A673 (cell line): Measurements from ENCODE around the gene MOK. TPM values are rescaled to one million over a fixed set of nuclear protein-coding genes. Genes with fewer than 3 reads are reported as not detected.

Experiments
- BruUV-seq: library from RNA; stranded (reverse); fragments of 400-500 nt; replicated peaks from 2 replicates; lab custom pipeline; 2021; lab: Mats Ljungman, UMichigan
- CTCF ChIA-PET: fragments of 300-600 bp; sonication (Branson Sonifier 250); formaldehyde crosslinking; loops from one replicate; lab custom pipeline; 2022; ENCODE audit warnings: antibody characterized with exemption; lab: Charles Lee
- POLR2A ChIA-PET: fragments of 300-600 bp; sonication (Branson Sonifier 250); formaldehyde crosslinking; loops from one replicate; lab custom pipeline; 2022; ENCODE audit warnings: antibody characterized with exemption; ENCODE audit not compliant: low non-redundant PET; lab: Charles Lee
- DNase-seq: peaks from one replicate; pipeline ENCODE4 v3.0.0-alpha.2; 2015; ENCODE audit warnings: low spot score
- H3K27ac ChIP-seq: fragments of 200-600 bp; sonication (generic); 2 replicates; pipeline ENCODE4 v1.5.1; 2016; ENCODE audit warnings: mixed run types, low read depth, mild to moderate bottlenecking, mixed read lengths, antibody characterized with exemption, low read length; ENCODE audit not compliant: poor library complexity, severe bottlenecking
- H3K27me3 ChIP-seq: fragments of 200-600 bp; sonication (generic); replicated peaks from 2 replicates; pipeline ENCODE4 v1.6.1; 2017; ENCODE audit warnings: mixed run types, low read depth, mild to moderate bottlenecking, mixed read lengths, antibody characterized with exemption, low read length; ENCODE audit not compliant: insufficient read depth, poor library complexity
- H3K36me3 ChIP-seq: fragments of 200-600 bp; sonication (generic); 2 replicates; pipeline ENCODE4 v1.6.1; 2016; ENCODE audit warnings: mixed run types, mild to moderate bottlenecking, mixed read lengths, antibody characterized with exemption, low read length; ENCODE audit not compliant: insufficient read depth, poor library complexity, severe bottlenecking
- H3K4me1 ChIP-seq: fragments of 200-600 bp; sonication (generic); 2 replicates; pipeline ENCODE4 v1.6.1; 2017; ENCODE audit warnings: mixed run types, mild to moderate bottlenecking, mixed read lengths, antibody characterized with exemption, low read length; ENCODE audit not compliant: insufficient read depth, poor library complexity, severe bottlenecking
- H3K4me3 ChIP-seq: fragments of 200-600 bp; sonication (generic); 2 replicates; pipeline ENCODE4 v1.5.1; 2016; ENCODE audit warnings: low read depth, mixed run types, mild to moderate bottlenecking, mixed read lengths, low read length; ENCODE audit not compliant: poor library complexity, severe bottlenecking
- H3K9me3 ChIP-seq: fragments of 200-600 bp; sonication (generic); 2 replicates; pipeline ENCODE4 v1.6.1; 2016; ENCODE audit warnings: mixed run types, low read depth, mild to moderate bottlenecking, mixed read lengths, antibody characterized with exemption, low read length; ENCODE audit not compliant: poor library complexity, severe bottlenecking
- EZH2 ChIP-seq: fragments of 200-600 bp; sonication (generic); IDR thresholded peaks from 2 replicates; pipeline ENCODE4 v1.6.1; 2017; ENCODE audit warnings: borderline replicate concordance, low read depth, mild to moderate bottlenecking, mixed read lengths, antibody characterized with exemption, low read length; ENCODE audit not compliant: poor library complexity, severe bottlenecking
- intact Hi-C: fragments of 100-400 bp; cut with micrococcal nuclease; formaldehyde crosslinking; loops from one replicate; pipeline ENCODE4 v1.10.0; 2022; ENCODE audit not compliant: unreplicated experiment
- total RNA-seq: library from RNA; stranded (reverse); gene quantifications from 2 replicates; pipeline ENCODE4 v1.2.3, GENCODE V29; 2021
- TF ChIP-seq, protein P1 (sequence below): fragments of 300-800, 200-600 bp; sonication (generic); conservative IDR thresholded peaks from 2 replicates; pipeline ENCODE4 v1.5.1; 2017; ENCODE audit warnings: low read depth, mild to moderate bottlenecking, antibody characterized with exemption, low read length, moderate library complexity, mixed read lengths

Gene MOK
- total RNA-seq, 1 experiment from 2014 or later, result 27.4 TPM

- H3K27ac ChIP-seq, result no peak overlapping the region
- no peaks in the 10 kb centered on the region for H3K9me3 ChIP-seq
- DNase-seq, result no peak
- BruUV-seq, result no TSS peak
- intact Hi-C loops, result no loop called here
- no peaks in the 10 kb centered on the region for H3K4me1 ChIP-seq
- POLR2A ChIA-PET, result no interaction called here
- TF ChIP-seq EZH2, result no peak
- TF ChIP-seq, protein P1, sequence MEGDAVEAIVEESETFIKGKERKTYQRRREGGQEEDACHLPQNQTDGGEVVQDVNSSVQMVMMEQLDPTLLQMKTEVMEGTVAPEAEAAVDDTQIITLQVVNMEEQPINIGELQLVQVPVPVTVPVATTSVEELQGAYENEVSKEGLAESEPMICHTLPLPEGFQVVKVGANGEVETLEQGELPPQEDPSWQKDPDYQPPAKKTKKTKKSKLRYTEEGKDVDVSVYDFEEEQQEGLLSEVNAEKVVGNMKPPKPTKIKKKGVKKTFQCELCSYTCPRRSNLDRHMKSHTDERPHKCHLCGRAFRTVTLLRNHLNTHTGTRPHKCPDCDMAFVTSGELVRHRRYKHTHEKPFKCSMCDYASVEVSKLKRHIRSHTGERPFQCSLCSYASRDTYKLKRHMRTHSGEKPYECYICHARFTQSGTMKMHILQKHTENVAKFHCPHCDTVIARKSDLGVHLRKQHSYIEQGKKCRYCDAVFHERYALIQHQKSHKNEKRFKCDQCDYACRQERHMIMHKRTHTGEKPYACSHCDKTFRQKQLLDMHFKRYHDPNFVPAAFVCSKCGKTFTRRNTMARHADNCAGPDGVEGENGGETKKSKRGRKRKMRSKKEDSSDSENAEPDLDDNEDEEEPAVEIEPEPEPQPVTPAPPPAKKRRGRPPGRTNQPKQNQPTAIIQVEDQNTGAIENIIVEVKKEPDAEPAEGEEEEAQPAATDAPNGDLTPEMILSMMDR, result no peak
- no peak overlapping the region for H3K4me3 ChIP-seq
- H3K27me3 ChIP-seq, result no peaks in the 10 kb centered on the region
- no peaks in the 10 kb centered on the region for H3K36me3 ChIP-seq
- CTCF ChIA-PET, result no interaction called here
Measured at GRCh38 chr14:102258136-102258535, 46.8 kb downstream of the MOK start.

- H3K27ac ChIP-seq, result no peak overlapping the region
- H3K27me3 ChIP-seq, result no peaks in the 10 kb centered on the region
- TF ChIP-seq, protein P1, result no peak
- TF ChIP-seq EZH2, result no peak
- no peaks in the 10 kb centered on the region for H3K4me1 ChIP-seq
- H3K36me3 ChIP-seq, result no peaks in the 10 kb centered on the region
- no peak for DNase-seq
- no peak overlapping the region for H3K4me3 ChIP-seq
- ChIA-PET POLR2A (interaction anchor here (0.7 kb wide), 1 partner anchor 302 kb away, joined by 3 read pairs; no protein-coding TSS in a partner anchor), CTCF (no interaction called here)
- no peaks in the 10 kb centered on the region for H3K9me3 ChIP-seq
- intact Hi-C loops, result no loop called here
- BruUV-seq, result no TSS peak
Measured at GRCh38 chr14:102256716-102257115, 48.2 kb downstream of the MOK start.

GRCh38 chr14:102255401-102256190 is 49.4 kb downstream of the MOK start:
- Histone ChIP-seq H3K36me3 (no peaks in the 10 kb centered on the region), H3K27me3 (no peaks in the 10 kb centered on the region), H3K9me3 (no peaks in the 10 kb centered on the region), H3K27ac (no peak overlapping the region), H3K4me1 (no peaks in the 10 kb centered on the region), H3K4me3 (no peak overlapping the region)
- ChIA-PET CTCF (no interaction called here), POLR2A (no interaction called here)
- no peak for TF ChIP-seq EZH2
- TF ChIP-seq, protein P1, result no peak
- intact Hi-C loops, result no loop called here
- no peak for DNase-seq
- no TSS peak for BruUV-seq
